ENCODE measurements around the gene SPIRE1.

The SPIRE1 gene

GRCh38 chr18:12699747-12700146 lies 41.8 kb upstream of the SPIRE1 start:
- H2BK120ac ChIP-seq (ENCODE audit: low read depth, low read length): no peak overlapping the region
- no peak overlapping the region for H3K4me2 ChIP-seq (ENCODE audit: low read length)
- H3K23ac ChIP-seq (ENCODE audit: low read length): no peak overlapping the region
- H3K27ac ChIP-seq (ENCODE audit: low read depth, low read length): no peak overlapping the region
- peaks cover 26% of the 10 kb centered on the region for H3K79me2 ChIP-seq (ENCODE audit: control insufficient read depth, insufficient read depth, low read length)
- no peaks in the 10 kb centered on the region for H3K27me3 ChIP-seq (ENCODE audit: insufficient read depth, low read length, poor library complexity)
- no peak for DNase-seq
- peaks cover 5% of the 10 kb centered on the region for H3K4me1 ChIP-seq (ENCODE audit: control insufficient read depth, low read depth, low read length)
- no peak overlapping the region for H4K5ac ChIP-seq (ENCODE audit: low read length)
- H3K4me3 ChIP-seq (ENCODE audit: low read length): no peak overlapping the region
- no peak overlapping the region for H3K9ac ChIP-seq (ENCODE audit: low read length)
- no peaks in the 10 kb centered on the region for H3K36me3 ChIP-seq (ENCODE audit: control insufficient read depth, insufficient read depth, low read length)
- no peak overlapping the region for H3K4ac ChIP-seq (ENCODE audit: low read depth, low read length)
- H3K79me1 ChIP-seq (ENCODE audit: low read length): peaks cover 8% of the 10 kb centered on the region
- H3K18ac ChIP-seq (ENCODE audit: low read length): no peak overlapping the region
- H2BK5ac ChIP-seq (ENCODE audit: low read length): no peak overlapping the region
- H4K8ac ChIP-seq (ENCODE audit: low read depth, low read length): no peak overlapping the region
- H3K56ac ChIP-seq (ENCODE audit: low read length): no peak overlapping the region
- no peak overlapping the region for H2BK15ac ChIP-seq (replicated peaks; ENCODE audit: low read depth)
- no peak overlapping the region for H2AK5ac ChIP-seq (ENCODE audit: low read length)
- WGBS (ENCODE audit: extremely low coverage, insufficient coverage, low lambda C conversion rate): 100% methylated on average over 1 of the region's 2 CpGs

DNA sequence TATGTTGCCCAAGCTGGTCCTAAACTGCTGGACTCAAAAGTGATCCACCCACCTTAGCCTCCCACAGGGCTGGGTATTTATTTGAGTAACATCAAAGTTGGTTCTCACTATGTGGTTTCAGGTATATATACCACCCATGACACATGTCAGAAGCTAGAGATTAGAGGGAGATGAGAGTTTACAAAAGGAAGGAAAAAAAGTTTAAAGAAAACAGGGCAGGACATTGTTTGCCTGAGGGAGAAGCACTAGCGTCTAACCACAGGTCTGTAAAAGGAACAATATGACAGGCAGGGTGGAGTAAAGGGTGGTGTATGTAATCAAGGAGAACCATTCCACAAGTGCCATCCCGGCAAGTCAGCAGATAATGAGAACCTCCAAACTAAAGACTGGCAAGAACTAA lies 36.1 kb upstream of the SPIRE1 start:
- Histone ChIP-seq H3K4ac (ENCODE audit: low read depth, low read length) (no peak overlapping the region), H3K79me2 (ENCODE audit: control insufficient read depth, insufficient read depth, low read length) (no peaks in the 10 kb centered on the region), H2AK5ac (ENCODE audit: low read length) (no peak overlapping the region), H4K8ac (ENCODE audit: low read depth, low read length) (no peak overlapping the region), H3K27me3 (ENCODE audit: insufficient read depth, low read length, poor library complexity) (no peaks in the 10 kb centered on the region), H3K23ac (ENCODE audit: low read length) (no peak overlapping the region), H2BK15ac (replicated peaks; ENCODE audit: low read depth) (no peak overlapping the region), H3K79me1 (ENCODE audit: low read length) (peaks cover 2% of the 10 kb centered on the region), H3K4me2 (ENCODE audit: low read length) (no peak overlapping the region), H3K56ac (ENCODE audit: low read length) (no peak overlapping the region), H3K36me3 (ENCODE audit: control insufficient read depth, insufficient read depth, low read length) (peaks cover 2% of the 10 kb centered on the region), H3K4me3 (ENCODE audit: low read length) (no peak overlapping the region), H3K27ac (ENCODE audit: low read depth, low read length) (no peak overlapping the region), H3K4me1 (ENCODE audit: control insufficient read depth, low read depth, low read length) (no peaks in the 10 kb centered on the region), H2BK120ac (ENCODE audit: low read depth, low read length) (no peak overlapping the region), H3K18ac (ENCODE audit: low read length) (no peak overlapping the region), H3K9ac (ENCODE audit: low read length) (no peak overlapping the region), H4K5ac (ENCODE audit: low read length) (no peak overlapping the region), H2BK5ac (ENCODE audit: low read length) (no peak overlapping the region)
- no peak for DNase-seq
- no CpG with 5 or more reads among the region's 2 CpGs for whole genome bisulfite sequencing (ENCODE audit: extremely low coverage, insufficient coverage, low lambda C conversion rate)

GRCh38 chr18:12692206-12692605 lies 34.3 kb upstream of the SPIRE1 start:
- Histone ChIP-seq H3K4ac (ENCODE audit: low read depth, low read length) (no peak overlapping the region), H3K27me3 (ENCODE audit: insufficient read depth, low read length, poor library complexity) (no peaks in the 10 kb centered on the region), H3K9ac (ENCODE audit: low read length) (no peak overlapping the region), H3K79me2 (ENCODE audit: control insufficient read depth, insufficient read depth, low read length) (no peaks in the 10 kb centered on the region), H3K56ac (ENCODE audit: low read length) (no peak overlapping the region), H2BK15ac (replicated peaks; ENCODE audit: low read depth) (no peak overlapping the region), H4K5ac (ENCODE audit: low read length) (no peak overlapping the region), H3K4me1 (ENCODE audit: control insufficient read depth, low read depth, low read length) (no peaks in the 10 kb centered on the region), H3K4me2 (ENCODE audit: low read length) (no peak overlapping the region), H3K18ac (ENCODE audit: low read length) (no peak overlapping the region), H3K36me3 (ENCODE audit: control insufficient read depth, insufficient read depth, low read length) (peaks cover 2% of the 10 kb centered on the region), H3K79me1 (ENCODE audit: low read length) (peaks cover 2% of the 10 kb centered on the region), H3K4me3 (ENCODE audit: low read length) (no peak overlapping the region), H3K27ac (ENCODE audit: low read depth, low read length) (no peak overlapping the region), H2BK5ac (ENCODE audit: low read length) (no peak overlapping the region), H3K23ac (ENCODE audit: low read length) (no peak overlapping the region), H4K8ac (ENCODE audit: low read depth, low read length) (no peak overlapping the region), H2BK120ac (ENCODE audit: low read depth, low read length) (no peak overlapping the region), H2AK5ac (ENCODE audit: low read length) (no peak overlapping the region)
- no peak for DNase-seq
- no CpG with 5 or more reads among the region's 9 CpGs for WGBS (ENCODE audit: extremely low coverage, insufficient coverage, low lambda C conversion rate)

DNA sequence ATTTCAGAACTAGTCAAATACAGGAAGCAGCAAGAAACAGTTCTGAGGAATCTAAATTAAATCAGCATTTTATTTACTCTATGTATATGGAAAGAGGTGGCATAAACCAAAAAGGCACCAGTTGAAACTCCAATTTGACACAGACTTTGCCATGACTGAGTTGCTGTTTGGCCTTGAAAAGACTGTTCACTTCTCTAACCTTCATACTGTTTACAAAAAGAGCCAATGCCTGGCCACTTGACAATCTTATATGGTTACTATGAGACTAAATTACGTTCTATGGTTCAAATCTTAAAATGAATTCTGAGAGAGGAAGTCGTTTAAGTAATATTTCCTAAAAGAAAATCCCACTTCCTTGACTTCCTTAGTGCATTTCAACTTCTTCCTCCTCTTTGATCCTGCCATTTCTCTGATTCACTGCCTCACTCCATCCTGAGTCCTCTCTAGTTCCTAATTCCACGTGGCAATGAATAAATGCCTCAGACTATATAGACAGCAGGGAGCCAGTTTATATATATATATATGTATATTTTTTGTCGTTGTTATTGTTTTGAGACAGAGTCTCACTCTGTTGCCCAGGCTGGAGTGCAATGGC lies 31.4 kb upstream of the SPIRE1 start:
- Histone ChIP-seq H3K4me3 (ENCODE audit: low read length) (no peak overlapping the region), H3K4me2 (ENCODE audit: low read length) (no peak overlapping the region), H2BK15ac (replicated peaks; ENCODE audit: low read depth) (no peak overlapping the region), H2AK5ac (ENCODE audit: low read length) (no peak overlapping the region), H3K18ac (ENCODE audit: low read length) (no peak overlapping the region), H2BK5ac (ENCODE audit: low read length) (no peak overlapping the region), H3K36me3 (ENCODE audit: control insufficient read depth, insufficient read depth, low read length) (peaks cover 2% of the 10 kb centered on the region), H3K79me2 (ENCODE audit: control insufficient read depth, insufficient read depth, low read length) (no peaks in the 10 kb centered on the region), H3K56ac (ENCODE audit: low read length) (no peak overlapping the region), H4K5ac (ENCODE audit: low read length) (no peak overlapping the region), H3K4ac (ENCODE audit: low read depth, low read length) (no peak overlapping the region), H2BK120ac (ENCODE audit: low read depth, low read length) (no peak overlapping the region), H3K79me1 (ENCODE audit: low read length) (no peaks in the 10 kb centered on the region), H4K8ac (ENCODE audit: low read depth, low read length) (no peak overlapping the region), H3K27ac (ENCODE audit: low read depth, low read length) (no peak overlapping the region), H3K23ac (ENCODE audit: low read length) (no peak overlapping the region), H3K27me3 (ENCODE audit: insufficient read depth, low read length, poor library complexity) (no peaks in the 10 kb centered on the region), H3K4me1 (ENCODE audit: control insufficient read depth, low read depth, low read length) (no peaks in the 10 kb centered on the region), H3K9ac (ENCODE audit: low read length) (no peak overlapping the region)
- DNase-seq: no peak
- no CpG with 5 or more reads among the region's 4 CpGs for WGBS (ENCODE audit: extremely low coverage, insufficient coverage, low lambda C conversion rate)

- no CpG with 5 or more reads among the region's 3 CpGs for WGBS (ENCODE audit: extremely low coverage, insufficient coverage, low lambda C conversion rate)
- H3K9ac ChIP-seq (ENCODE audit: low read length): no peak overlapping the region
- no peak overlapping the region for H3K4ac ChIP-seq (ENCODE audit: low read depth, low read length)
- no peak overlapping the region for H4K8ac ChIP-seq (ENCODE audit: low read depth, low read length)
- no peak overlapping the region for H2AK5ac ChIP-seq (ENCODE audit: low read length)
- H3K18ac ChIP-seq (ENCODE audit: low read length): no peak overlapping the region
- H3K4me2 ChIP-seq (ENCODE audit: low read length): no peak overlapping the region
- H3K36me3 ChIP-seq (ENCODE audit: control insufficient read depth, insufficient read depth, low read length): no peaks in the 10 kb centered on the region
- H2BK120ac ChIP-seq (ENCODE audit: low read depth, low read length): no peak overlapping the region
- H3K4me3 ChIP-seq (ENCODE audit: low read length): no peak overlapping the region
- H3K79me1 ChIP-seq (ENCODE audit: low read length): no peaks in the 10 kb centered on the region
- no peak overlapping the region for H3K27ac ChIP-seq (ENCODE audit: low read depth, low read length)
- H3K4me1 ChIP-seq (ENCODE audit: control insufficient read depth, low read depth, low read length): no peaks in the 10 kb centered on the region
- peak; percentile 29 for DNase-seq
- no peaks in the 10 kb centered on the region for H3K79me2 ChIP-seq (ENCODE audit: control insufficient read depth, insufficient read depth, low read length)
- no peak overlapping the region for H3K23ac ChIP-seq (ENCODE audit: low read length)
- H3K56ac ChIP-seq (ENCODE audit: low read length): no peak overlapping the region
- H4K5ac ChIP-seq (ENCODE audit: low read length): no peak overlapping the region
- H2BK15ac ChIP-seq (replicated peaks; ENCODE audit: low read depth): no peak overlapping the region
- H3K27me3 ChIP-seq (ENCODE audit: insufficient read depth, low read length, poor library complexity): no peaks in the 10 kb centered on the region
- H2BK5ac ChIP-seq (ENCODE audit: low read length): no peak overlapping the region
These were observed 28.2 kb upstream of the SPIRE1 start for GRCh38 chr18:12686100-12686499.

- no peak overlapping the region for H3K4ac ChIP-seq (ENCODE audit: low read depth, low read length)
- H3K27me3 ChIP-seq (ENCODE audit: insufficient read depth, low read length, poor library complexity): no peaks in the 10 kb centered on the region
- H3K18ac ChIP-seq (ENCODE audit: low read length): no peak overlapping the region
- no peak overlapping the region for H3K27ac ChIP-seq (ENCODE audit: low read depth, low read length)
- H2BK5ac ChIP-seq (ENCODE audit: low read length): no peak overlapping the region
- WGBS (ENCODE audit: extremely low coverage, insufficient coverage, low lambda C conversion rate): no CpG with 5 or more reads among the region's 8 CpGs
- no peak overlapping the region for H3K56ac ChIP-seq (ENCODE audit: low read length)
- H3K4me1 ChIP-seq (ENCODE audit: control insufficient read depth, low read depth, low read length): no peaks in the 10 kb centered on the region
- no peak overlapping the region for H4K8ac ChIP-seq (ENCODE audit: low read depth, low read length)
- H3K4me3 ChIP-seq (ENCODE audit: low read length): no peak overlapping the region
- H2AK5ac ChIP-seq (ENCODE audit: low read length): no peak overlapping the region
- H3K9ac ChIP-seq (ENCODE audit: low read length): no peak overlapping the region
- H2BK15ac ChIP-seq (replicated peaks; ENCODE audit: low read depth): no peak overlapping the region
- no peak overlapping the region for H2BK120ac ChIP-seq (ENCODE audit: low read depth, low read length)
- peaks cover 3% of the 10 kb centered on the region for H3K36me3 ChIP-seq (ENCODE audit: control insufficient read depth, insufficient read depth, low read length)
- peak; percentile 11 for DNase-seq
- H4K5ac ChIP-seq (ENCODE audit: low read length): no peak overlapping the region
- H3K4me2 ChIP-seq (ENCODE audit: low read length): no peak overlapping the region
- no peak overlapping the region for H3K23ac ChIP-seq (ENCODE audit: low read length)
- H3K79me2 ChIP-seq (ENCODE audit: control insufficient read depth, insufficient read depth, low read length): no peaks in the 10 kb centered on the region
- H3K79me1 ChIP-seq (ENCODE audit: low read length): no peaks in the 10 kb centered on the region
These were observed 21.4 kb upstream of the SPIRE1 start for GRCh38 chr18:12679183-12679786.

All from mesendoderm (in vitro differentiated cells).